ENCODE data around the gene EXTL1. TPM values are rescaled to one million over a fixed set of nuclear protein-coding genes. Genes with fewer than 3 reads are reported as not detected.

Gene EXTL1, protein sequence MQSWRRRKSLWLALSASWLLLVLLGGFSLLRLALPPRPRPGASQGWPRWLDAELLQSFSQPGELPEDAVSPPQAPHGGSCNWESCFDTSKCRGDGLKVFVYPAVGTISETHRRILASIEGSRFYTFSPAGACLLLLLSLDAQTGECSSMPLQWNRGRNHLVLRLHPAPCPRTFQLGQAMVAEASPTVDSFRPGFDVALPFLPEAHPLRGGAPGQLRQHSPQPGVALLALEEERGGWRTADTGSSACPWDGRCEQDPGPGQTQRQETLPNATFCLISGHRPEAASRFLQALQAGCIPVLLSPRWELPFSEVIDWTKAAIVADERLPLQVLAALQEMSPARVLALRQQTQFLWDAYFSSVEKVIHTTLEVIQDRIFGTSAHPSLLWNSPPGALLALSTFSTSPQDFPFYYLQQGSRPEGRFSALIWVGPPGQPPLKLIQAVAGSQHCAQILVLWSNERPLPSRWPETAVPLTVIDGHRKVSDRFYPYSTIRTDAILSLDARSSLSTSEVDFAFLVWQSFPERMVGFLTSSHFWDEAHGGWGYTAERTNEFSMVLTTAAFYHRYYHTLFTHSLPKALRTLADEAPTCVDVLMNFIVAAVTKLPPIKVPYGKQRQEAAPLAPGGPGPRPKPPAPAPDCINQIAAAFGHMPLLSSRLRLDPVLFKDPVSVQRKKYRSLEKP
- total RNA-seq: not detected

DNA sequence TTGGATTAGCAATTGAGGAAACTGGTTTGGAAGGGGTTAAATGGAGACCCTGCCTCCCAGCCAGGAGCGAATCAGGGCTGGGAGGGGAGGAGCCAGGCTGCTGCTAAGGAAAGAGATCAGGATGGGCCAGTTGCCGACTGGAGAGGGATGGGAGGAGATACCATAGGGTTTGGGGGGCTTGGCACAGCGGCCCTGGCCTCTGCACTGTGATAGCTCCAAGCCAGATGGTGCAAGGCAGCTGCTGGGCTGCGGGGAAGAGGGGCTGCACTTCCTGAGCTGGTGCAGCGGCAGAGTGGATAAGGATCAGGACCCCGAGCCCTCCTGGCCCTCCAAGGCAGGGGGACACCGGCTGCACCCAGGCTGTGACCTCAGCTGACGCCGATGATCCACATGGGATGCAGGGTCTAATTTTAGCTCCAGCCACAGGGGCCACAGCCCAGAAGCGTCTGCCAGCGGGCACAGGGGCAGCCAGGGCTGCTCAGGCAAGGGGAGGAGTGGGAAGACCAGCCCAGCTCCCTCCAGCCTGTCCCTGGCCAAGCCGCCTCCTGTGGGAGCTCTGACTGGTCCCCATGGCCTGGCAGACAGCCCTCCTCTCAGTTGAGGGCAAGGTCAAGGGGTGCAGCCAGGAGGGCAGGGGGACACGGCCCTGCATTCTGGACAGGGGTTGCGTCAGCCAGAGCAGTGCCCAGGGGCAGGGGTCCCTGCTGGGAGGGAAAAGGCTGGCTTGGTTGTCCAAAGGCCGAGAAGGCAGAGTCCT lies at the start of gene EXTL1:
EXTL1 (plus strand) TSS at position 129 of the 757 bp plus-strand sequence. CDS start 872 bp downstream, outside the sequence.
- no peaks in the 10 kb centered on the region for H3K27me3 ChIP-seq
- peaks cover 0 to 12% (median 5%) of the 10 kb centered on the region in 3 donors for H3K4me1 ChIP-seq
- peak within 1 kb of the TSS in 2 of 4 donors; percentile 4 to 45 for H3K4me3 ChIP-seq
- intact Hi-C loops (cut with DNase I): no loop called here
- no peak for DNase-seq
- peak within 1 kb of the TSS in 1 of 4 donors; percentile 7 for H3K27ac ChIP-seq
- H3K9me3 ChIP-seq: no peaks in the 10 kb centered on the region
- WGBS, 2 donors: 38 to 44% methylated on average over 7 of the region's 15 CpGs
- H3K36me3 ChIP-seq: no peaks in the 10 kb centered on the region
- no peak for TF ChIP-seq POLR2A (IDR thresholded peaks at IDR 0.05)
- TF ChIP-seq, protein P1, sequence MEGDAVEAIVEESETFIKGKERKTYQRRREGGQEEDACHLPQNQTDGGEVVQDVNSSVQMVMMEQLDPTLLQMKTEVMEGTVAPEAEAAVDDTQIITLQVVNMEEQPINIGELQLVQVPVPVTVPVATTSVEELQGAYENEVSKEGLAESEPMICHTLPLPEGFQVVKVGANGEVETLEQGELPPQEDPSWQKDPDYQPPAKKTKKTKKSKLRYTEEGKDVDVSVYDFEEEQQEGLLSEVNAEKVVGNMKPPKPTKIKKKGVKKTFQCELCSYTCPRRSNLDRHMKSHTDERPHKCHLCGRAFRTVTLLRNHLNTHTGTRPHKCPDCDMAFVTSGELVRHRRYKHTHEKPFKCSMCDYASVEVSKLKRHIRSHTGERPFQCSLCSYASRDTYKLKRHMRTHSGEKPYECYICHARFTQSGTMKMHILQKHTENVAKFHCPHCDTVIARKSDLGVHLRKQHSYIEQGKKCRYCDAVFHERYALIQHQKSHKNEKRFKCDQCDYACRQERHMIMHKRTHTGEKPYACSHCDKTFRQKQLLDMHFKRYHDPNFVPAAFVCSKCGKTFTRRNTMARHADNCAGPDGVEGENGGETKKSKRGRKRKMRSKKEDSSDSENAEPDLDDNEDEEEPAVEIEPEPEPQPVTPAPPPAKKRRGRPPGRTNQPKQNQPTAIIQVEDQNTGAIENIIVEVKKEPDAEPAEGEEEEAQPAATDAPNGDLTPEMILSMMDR (IDR thresholded peaks at IDR 0.05): no peak

DNA sequence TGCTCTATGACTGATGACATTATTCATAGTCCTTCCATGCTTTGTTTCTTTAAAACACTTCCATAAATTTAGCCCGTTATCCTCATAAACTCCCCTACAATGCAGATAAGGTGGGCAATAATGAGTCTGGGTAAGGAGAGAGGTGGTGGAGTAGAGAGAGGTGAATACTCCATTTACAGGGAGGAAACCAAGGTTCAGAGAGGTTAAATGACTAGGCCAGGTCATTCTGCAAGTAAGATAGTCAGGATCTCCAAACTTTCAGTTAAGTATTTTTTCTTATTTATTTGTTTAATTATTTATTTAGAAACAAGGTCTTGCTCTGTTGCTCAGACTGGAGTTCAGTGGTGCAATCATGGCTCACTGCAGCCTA lies 49.8 kb upstream of the EXTL1 start:
- intact Hi-C loops (cut with DNase I): no loop called here
- WGBS, 2 donors: 60 to 73% methylated on average over 1 of the region's 1 CpG
- peak overlapping the region in 1 of 4 donors; percentile 19 for H3K27ac ChIP-seq

DNA sequence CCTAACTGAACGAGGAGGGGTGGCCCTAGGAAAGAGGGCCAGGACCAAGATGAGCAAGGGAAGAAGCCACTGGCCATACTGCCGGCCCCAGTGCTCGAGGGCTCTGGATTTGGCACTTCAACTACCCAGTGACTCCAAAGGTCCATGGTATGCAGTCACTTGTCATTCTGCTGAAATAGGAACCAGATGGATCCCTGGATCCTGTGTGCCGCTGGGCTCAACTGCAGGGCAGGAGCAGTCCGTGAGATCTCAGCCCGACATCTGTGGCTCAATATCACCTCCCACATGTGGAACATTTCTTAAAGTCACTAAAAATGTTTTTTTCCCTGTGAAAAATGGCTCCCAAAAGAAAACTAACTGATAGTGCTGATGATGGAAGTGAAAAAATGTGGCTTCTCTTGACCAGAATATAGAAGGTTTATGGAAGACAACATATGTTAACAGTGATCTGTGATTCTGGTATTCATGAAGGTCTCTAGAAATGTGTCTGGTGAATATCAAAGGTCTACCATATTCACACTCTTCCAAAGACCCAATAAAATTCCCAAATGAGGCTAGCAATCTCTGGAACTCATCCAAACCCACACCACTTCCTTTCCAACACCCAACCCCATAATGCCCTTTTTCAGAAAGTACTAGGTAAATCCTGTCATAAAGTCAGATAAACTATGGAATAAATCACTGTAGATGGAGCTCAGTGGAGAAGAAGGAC lies 47.8 kb upstream of the EXTL1 start:
- Histone ChIP-seq H3K4me3 (no peak overlapping the region), H3K27ac (no peak overlapping the region), H3K4me1 (no peaks in the 10 kb centered on the region), H3K9me3 (no peaks in the 10 kb centered on the region), H3K36me3 (peaks cover 4 to 98% (median 19%) of the 10 kb centered on the region in 3 donors), H3K27me3 (no peaks in the 10 kb centered on the region)
- DNase-seq: no peak
- WGBS, 2 donors: 90 to 95% methylated on average over 6 of the region's 6 CpGs
- intact Hi-C loops (cut with DNase I): no loop called here
- TF ChIP-seq, protein P1 (IDR thresholded peaks at IDR 0.05): no peak
- no peak for TF ChIP-seq POLR2A (IDR thresholded peaks at IDR 0.05)

More for the DNA sequence above, 49.8 kb upstream of the EXTL1 start:
- no peak overlapping the region for H3K4me3 ChIP-seq
- no peaks in the 10 kb centered on the region for H3K27me3 ChIP-seq
- H3K36me3 ChIP-seq: peaks cover 4 to 100% (median 19%) of the 10 kb centered on the region in 3 donors
- DNase-seq: no peak
- H3K9me3 ChIP-seq: no peaks in the 10 kb centered on the region
- no peaks in the 10 kb centered on the region for H3K4me1 ChIP-seq
- TF ChIP-seq, protein P1 (IDR thresholded peaks at IDR 0.05): no peak
- no peak for TF ChIP-seq POLR2A (IDR thresholded peaks at IDR 0.05)

DNA sequence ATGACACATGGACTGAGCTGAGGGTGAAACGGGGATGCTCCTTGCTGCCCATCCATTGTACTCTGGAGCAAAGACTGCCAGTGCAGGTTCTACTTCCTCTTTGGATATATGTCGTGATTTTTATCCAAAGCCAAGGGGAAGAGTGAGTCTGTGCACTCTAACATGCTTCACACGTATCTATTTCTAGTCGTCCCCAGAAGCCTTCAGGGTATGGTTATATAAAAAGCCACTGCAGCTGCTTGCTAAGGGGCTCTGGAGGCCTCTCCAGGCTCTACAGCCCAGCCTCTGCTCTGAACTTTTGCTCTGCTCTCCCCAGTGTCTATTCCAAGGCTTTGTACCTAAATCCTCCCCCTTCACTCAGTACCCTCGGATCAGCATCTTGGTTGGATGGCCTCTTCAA lies 43.8 kb upstream of the EXTL1 start:
- H3K27ac ChIP-seq: no peak overlapping the region
- H3K36me3 ChIP-seq: peaks cover 4 to 97% (median 12%) of the 10 kb centered on the region in 3 donors
- no peak overlapping the region for H3K4me3 ChIP-seq
- 80 to 86% methylated on average over 5 of the region's 5 CpGs for WGBS, 2 donors
- no peaks in the 10 kb centered on the region for H3K4me1 ChIP-seq
- intact Hi-C loops (cut with DNase I): no loop called here
- TF ChIP-seq, protein P1 (IDR thresholded peaks at IDR 0.05): no peak
- no peak for TF ChIP-seq POLR2A (IDR thresholded peaks at IDR 0.05)
- no peaks in the 10 kb centered on the region for H3K27me3 ChIP-seq
- no peak for DNase-seq
- H3K9me3 ChIP-seq: no peaks in the 10 kb centered on the region

Data from esophagus squamous epithelium (tissue), 5 donors.